ENCODE results near the gene HPSE2.

GRCh38 chr10:98411166-98411565 lies 824.5 kb downstream of the HPSE2 start:
- TF ChIP-seq POLR2A (IDR thresholded peaks at IDR 0.05; ENCODE audit: low read length) (no peak), GATA1 (IDR thresholded peaks at IDR 0.05; ENCODE audit: low read depth, low read length) (no peak)
